ENCODE results near the gene EVI5.

The EVI5 gene

GRCh38 chr1:92481971-92482664, 302.8 kb downstream of the EVI5 start:
- no peak for DNase-seq

GRCh38 chr1:92481599-92481925, 303.3 kb downstream of the EVI5 start:
- no peak for DNase-seq

- no peak for DNase-seq
These were observed 303.9 kb downstream of the EVI5 start for GRCh38 chr1:92480813-92481598.

DNA sequence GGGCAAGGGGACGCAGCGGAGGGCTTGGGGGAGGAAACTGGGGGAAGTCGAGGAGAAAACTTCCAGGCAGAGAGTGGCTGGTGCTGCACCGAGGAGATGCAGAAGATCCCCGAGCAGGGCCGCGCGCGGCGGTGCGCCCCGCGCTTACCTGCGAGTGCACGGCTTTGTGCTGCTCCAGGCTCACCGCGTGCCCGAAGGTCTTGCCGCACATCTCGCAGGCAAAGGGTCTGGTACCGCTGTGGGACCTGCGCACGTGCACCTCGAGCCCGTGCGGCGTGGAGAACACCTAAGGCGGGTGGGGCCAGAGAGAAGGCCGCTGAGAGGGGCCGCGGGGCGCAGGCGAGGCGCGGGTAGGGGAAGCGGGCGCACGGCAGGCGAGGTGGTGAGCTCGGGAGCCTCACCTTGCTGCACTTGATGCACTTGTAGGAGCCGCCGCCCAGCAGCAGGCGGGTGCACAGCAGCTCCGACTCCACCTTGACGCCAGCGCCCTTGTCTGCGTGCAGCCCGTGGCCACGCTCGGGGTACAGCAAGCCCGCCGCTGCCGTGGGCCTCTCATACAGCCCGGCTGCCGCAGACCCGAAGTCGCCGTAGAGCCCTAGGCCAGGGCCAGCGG, 304.6 kb downstream of the EVI5 start:
- no peak for DNase-seq

GRCh38 chr1:92479587-92479986, 305.3 kb downstream of the EVI5 start:
- DNase-seq, result no peak

DNA sequence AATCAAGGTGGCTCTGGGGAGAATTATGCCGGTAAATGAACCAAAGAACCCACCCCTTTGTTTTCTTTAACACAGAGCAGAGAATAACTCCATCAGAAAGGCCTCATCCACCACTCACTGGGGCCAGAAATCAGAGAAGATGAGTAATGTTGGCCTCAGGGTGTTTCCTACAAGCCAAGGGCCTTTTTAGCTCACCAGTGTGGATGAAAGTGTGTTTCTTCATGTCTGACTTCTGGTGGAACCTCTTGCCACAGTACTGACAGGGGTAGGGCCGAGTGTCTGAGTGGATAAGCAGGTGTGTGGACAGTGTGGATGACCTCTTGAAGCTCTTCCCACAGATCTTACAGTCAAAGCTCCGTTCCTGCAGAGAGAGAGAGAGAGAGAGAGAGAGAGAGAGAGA, 306.5 kb downstream of the EVI5 start:
- no peak for DNase-seq

DNA sequence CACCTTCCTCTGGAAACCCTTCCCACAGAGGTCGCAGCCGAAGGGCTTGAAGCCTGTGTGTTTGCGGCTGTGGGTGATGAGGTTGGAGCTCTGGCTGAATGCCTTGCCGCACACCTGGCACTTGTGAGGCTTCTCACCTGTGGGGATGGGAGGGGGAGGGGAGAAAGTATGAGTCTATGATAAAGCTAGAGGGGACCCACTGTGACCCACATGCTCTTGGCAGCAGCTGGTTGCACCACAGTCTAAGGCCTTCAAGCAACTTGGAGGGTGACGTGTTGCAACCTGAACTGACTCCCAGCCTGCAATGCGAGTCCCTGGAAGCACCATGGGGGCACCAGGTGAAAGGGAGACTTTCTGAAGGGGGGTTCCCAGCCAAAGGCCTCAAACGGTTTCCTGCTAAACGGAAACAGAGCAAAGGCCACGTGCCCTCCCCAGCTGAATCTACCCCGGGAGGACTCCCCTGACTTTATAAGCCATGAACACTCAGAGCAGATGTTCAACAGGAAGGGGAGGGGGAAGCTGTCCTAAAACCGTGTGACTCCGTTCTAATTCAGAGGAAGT, 308.8 kb downstream of the EVI5 start:
- DNase-seq, result no peak

- no peak for DNase-seq
These were observed 309.9 kb downstream of the EVI5 start for GRCh38 chr1:92475029-92475428.

GRCh38 chr1:92473781-92474495, 311.0 kb downstream of the EVI5 start:
- no peak for DNase-seq

GRCh38 chr1:92470216-92470615, 314.7 kb downstream of the EVI5 start:
- DNase-seq, result no peak

- no peak for DNase-seq
These were observed 318.1 kb downstream of the EVI5 start for GRCh38 chr1:92466683-92467352.

DNA sequence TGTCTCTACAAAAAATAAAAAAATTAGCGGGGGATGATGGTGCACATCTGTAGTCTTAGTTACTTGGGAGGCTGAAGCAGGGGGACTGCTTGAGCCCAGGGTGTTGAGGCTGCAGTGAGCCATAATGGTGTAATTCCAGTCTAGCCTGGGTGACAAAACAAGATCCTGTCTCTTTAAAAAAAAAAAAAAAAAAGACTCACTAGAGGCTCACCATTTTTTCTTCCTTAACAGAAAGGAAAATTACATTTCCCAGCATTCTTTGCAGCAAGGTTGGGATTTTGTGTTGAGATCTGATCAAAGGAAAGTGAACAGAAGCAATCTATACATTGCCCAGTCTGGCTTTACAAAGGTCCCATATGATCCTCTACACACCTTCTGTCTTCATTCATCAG, 319.7 kb downstream of the EVI5 start:
- DNase-seq, result no peak

DNA sequence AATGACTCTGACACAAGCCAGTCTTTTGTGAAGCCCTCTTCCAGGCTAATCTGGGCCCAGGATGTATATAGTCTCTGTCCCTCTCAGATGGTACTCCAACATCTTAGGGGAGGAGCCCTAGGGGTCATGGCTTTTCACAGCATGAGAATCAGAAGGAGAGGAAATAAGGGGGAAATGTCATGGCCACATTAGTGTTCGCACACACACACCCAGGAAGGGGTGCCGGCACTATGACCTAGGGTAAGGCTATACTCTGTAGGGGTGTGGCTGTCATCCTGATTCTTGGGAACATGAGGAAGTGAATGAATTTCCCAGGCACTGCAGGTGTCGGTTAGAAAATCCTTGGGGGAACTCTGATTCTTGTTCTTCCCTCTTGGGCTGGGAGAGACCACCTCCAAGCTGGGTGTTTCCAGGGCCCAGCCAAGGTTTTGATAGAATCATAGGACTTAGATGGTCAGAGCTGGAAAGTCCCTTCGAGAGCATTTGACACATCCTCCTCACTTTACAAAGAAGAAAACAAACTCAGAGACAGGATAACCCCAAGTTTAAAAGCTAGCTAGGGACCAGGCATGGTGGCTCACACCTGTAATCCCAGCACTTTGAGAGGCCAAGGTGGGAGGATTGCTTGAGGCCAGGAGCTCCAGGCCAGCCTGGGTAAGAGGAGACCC, 320.2 kb downstream of the EVI5 start:
- no peak for DNase-seq

DNA sequence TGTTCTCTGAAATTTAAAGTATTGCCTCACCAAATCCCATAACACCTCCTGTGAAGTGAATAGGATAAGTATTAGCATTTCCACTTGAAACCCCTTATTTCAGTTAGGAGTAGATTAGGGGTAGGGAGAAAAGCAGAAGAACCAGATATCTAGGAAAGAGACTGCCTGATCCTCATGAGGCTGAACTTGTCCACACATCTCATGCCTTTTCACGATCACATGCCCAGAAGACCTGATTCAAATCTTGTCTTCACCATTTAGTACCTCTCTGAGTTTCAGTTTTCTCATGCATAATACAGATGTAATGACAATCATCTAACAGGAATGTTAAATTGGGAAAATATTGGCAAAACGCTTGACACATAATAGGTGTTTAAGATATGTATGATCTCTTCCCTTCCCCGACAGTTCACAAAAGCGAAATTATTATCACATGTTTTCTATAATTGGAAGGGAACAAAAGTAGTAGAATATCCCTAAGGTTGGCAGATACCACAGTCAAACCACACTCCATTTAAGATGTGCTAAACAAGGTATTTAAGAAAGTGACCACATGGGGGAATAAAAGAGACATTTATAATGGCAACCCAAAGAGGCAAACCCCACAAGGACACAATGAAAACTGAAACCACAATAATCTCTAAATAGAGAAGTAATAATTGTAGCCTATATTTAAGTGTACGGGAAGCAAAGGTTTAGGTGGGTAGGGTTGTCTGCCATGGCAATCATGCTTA, 323.4 kb downstream of the EVI5 start:
- no peak for DNase-seq

DNA sequence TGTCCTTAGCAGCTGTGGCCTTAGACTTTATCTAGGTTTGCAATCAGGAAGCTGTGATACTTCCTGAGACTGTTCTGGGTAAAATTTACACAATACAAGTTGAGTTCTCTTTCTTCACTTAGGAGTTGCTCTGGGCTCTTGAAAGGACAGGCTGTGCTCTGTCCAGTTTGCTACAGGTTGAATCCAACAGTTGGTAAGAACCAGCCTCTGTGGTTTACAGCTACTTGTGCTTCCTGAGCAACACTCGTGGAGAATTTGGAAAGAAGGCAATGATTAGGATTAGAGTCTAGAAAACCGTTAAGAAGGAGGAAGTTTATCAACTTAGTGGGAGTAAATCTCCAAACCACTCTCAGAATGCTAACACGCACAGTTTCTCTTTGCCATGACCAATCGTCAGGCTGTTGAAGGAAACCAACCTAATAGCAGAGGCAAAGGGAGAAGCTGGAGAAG, 325.0 kb downstream of the EVI5 start:
- DNase-seq, result no peak

All from NCI-H2081 treated with DMSO at 0.1 percent for 48 hours (cell line).